Brain microvascular endothelial cell (primary cell): ENCODE measurements around the gene COL4A6.

Source experiments
- DNase-seq: peaks from one replicate; pipeline ENCODE4 v3.0.0-alpha.2; 2020
- H3K27ac ChIP-seq: fragments of 250-450 bp; sonication (Bioruptor Pico); 2 replicates; pipeline ENCODE4 v1.5.1; 2020; ENCODE audit warnings: mild to moderate bottlenecking, moderate library complexity
- H3K27me3 ChIP-seq: fragments of 250-450 bp; sonication (Bioruptor Pico); replicated peaks from 2 replicates; pipeline ENCODE4 v1.5.1; 2020; ENCODE audit warnings: mild to moderate bottlenecking
- H3K36me3 ChIP-seq: fragments of 250-450 bp; sonication (Bioruptor Pico); replicated peaks from 2 replicates; pipeline ENCODE4 v1.5.1; 2020; ENCODE audit warnings: mild to moderate bottlenecking
- H3K4me3 ChIP-seq: 2 replicates; pipeline ENCODE4 v1.5.1; 2011; ENCODE audit warnings: low read depth, mild to moderate bottlenecking, control low read depth, low read length, moderate library complexity
- CTCF ChIP-seq: IDR thresholded peaks from 2 replicates; pipeline ENCODE4 v1.5.1; 2011; ENCODE audit warnings: low read depth, mild to moderate bottlenecking, moderate library complexity, low read length, control low read depth, inconsistent platforms; ENCODE audit errors: missing control alignments
- in situ Hi-C: cut with HindIII; loops from 2 replicates; pipeline ENCODE4 v1.10.0; 2017; ENCODE audit warnings: low sequenced_read_pairs, low pct_ligation_motif_present

COL4A6 gene

GRCh38 chrX:108439961-108440696 lies 1.9 kb upstream of the COL4A6 start:
- TF ChIP-seq CTCF, result no peak
- in situ Hi-C loops, result no loop called here
- H3K27me3 ChIP-seq, result no peaks in the 10 kb centered on the region
- H3K4me3 ChIP-seq, result peak overlapping the region; percentile 68
- no peaks in the 10 kb centered on the region for H3K36me3 ChIP-seq
- no peak for DNase-seq
- H3K27ac ChIP-seq, result peak overlapping the region; percentile 78

- TF ChIP-seq CTCF, result no peak
- H3K36me3 ChIP-seq, result no peaks in the 10 kb centered on the region
- peak within 1 kb of the TSS; percentile 78 for H3K27ac ChIP-seq
- H3K4me3 ChIP-seq, result peak within 1 kb of the TSS; percentile 68
- H3K27me3 ChIP-seq, result no peaks in the 10 kb centered on the region
- peak; percentile 72 for DNase-seq
- in situ Hi-C loops, result no loop called here
These were observed 1.3 kb upstream of the COL4A6 start, which contains the start of gene COL4A5 for GRCh38 chrX:108439426-108439942. Gene COL4A5 (plus strand): TSS chrX:108439838. CDS start chrX:108440126, 288 bp downstream.

GRCh38 chrX:108437349-108438109 lies 693 bp downstream of the COL4A6 start:
- Histone ChIP-seq H3K4me3 (peak overlapping the region; percentile 55), H3K36me3 (no peaks in the 10 kb centered on the region), H3K27ac (no peak overlapping the region), H3K27me3 (no peaks in the 10 kb centered on the region)
- no peak for TF ChIP-seq CTCF
- DNase-seq, result no peak
- in situ Hi-C loops, result no loop called here

GRCh38 chrX:108435261-108435660 lies 3.0 kb downstream of the COL4A6 start:
- TF ChIP-seq CTCF, result no peak
- H3K27me3 ChIP-seq, result no peaks in the 10 kb centered on the region
- no peak overlapping the region for H3K4me3 ChIP-seq
- no peak for DNase-seq
- no peak overlapping the region for H3K27ac ChIP-seq
- H3K36me3 ChIP-seq, result no peaks in the 10 kb centered on the region
- in situ Hi-C loops, result no loop called here

GRCh38 chrX:108426262-108426661 lies 12.0 kb downstream of the COL4A6 start:
- no peaks in the 10 kb centered on the region for H3K27me3 ChIP-seq

More at GRCh38 chrX:108426262-108426661, 12.0 kb downstream of the COL4A6 start:
- no peak overlapping the region for H3K27ac ChIP-seq
- in situ Hi-C loops, result no loop called here
- no peaks in the 10 kb centered on the region for H3K36me3 ChIP-seq
- H3K4me3 ChIP-seq, result no peak overlapping the region
- DNase-seq, result no peak
- TF ChIP-seq CTCF, result no peak
